ENCODE results near the gene SPAG17.

- TF ChIP-seq EZH2phosphoT487 (IDR thresholded peaks at IDR 0.05; ENCODE audit: low read depth, severe bottlenecking, unreplicated experiment) (no peak), CTCF (IDR thresholded peaks at IDR 0.05; ENCODE audit: poor library complexity) (no peak)
Measured at GRCh38 chr1:118047006-118047649, 137.9 kb downstream of the SPAG17 start.

Measured in hepatocyte (in vitro differentiated cells).